ENCODE measurements around the gene TTLL8.
"Not testable (repeated sequence)": the region's sequence is repeated elsewhere in the genome, so short reads cannot be mapped to it uniquely, and the experiment has no call there.

Gene TTLL8

GRCh38 chr22:49983148-49984042 lies 74.7 kb downstream of the TTLL8 start:
- Histone ChIP-seq H3K4me1 (ENCODE audit: control insufficient read depth, insufficient read depth, low read length) (no peaks in the 10 kb centered on the region), H3K9me3 (ENCODE audit: control insufficient read depth, insufficient read depth, low read length) (no peaks in the 10 kb centered on the region), H3K27me3 (ENCODE audit: control insufficient read depth, insufficient read depth, low read length) (peaks cover 39% of the 10 kb centered on the region), H3K9ac (ENCODE audit: low read depth, low read length) (no peak overlapping the region), H3K27ac (ENCODE audit: low read depth, low read length) (no peak overlapping the region), H3K36me3 (ENCODE audit: control insufficient read depth, insufficient read depth, low read length) (no peaks in the 10 kb centered on the region), H3K4me3 (ENCODE audit: low read depth, low read length) (peak overlapping the region; percentile 45; the same call in 1 of the 2 replicates)

GRCh38 chr22:49981799-49982198 lies 76.3 kb downstream of the TTLL8 start:
- H3K36me3 ChIP-seq (ENCODE audit: control insufficient read depth, insufficient read depth, low read length); H3K4me1 ChIP-seq (ENCODE audit: control insufficient read depth, insufficient read depth, low read length); H3K27ac ChIP-seq (ENCODE audit: low read depth, low read length); H3K9me3 ChIP-seq (ENCODE audit: control insufficient read depth, insufficient read depth, low read length); H3K9ac ChIP-seq (ENCODE audit: low read depth, low read length); H3K4me3 ChIP-seq (ENCODE audit: low read depth, low read length): not testable (repeated sequence)
- peaks cover 38% of the 10 kb centered on the region for H3K27me3 ChIP-seq (ENCODE audit: control insufficient read depth, insufficient read depth, low read length)

- Histone ChIP-seq H3K4me3 (ENCODE audit: low read depth, low read length) (no peak overlapping the region), H3K9me3 (ENCODE audit: control insufficient read depth, insufficient read depth, low read length) (no peaks in the 10 kb centered on the region), H3K4me1 (ENCODE audit: control insufficient read depth, insufficient read depth, low read length) (no peaks in the 10 kb centered on the region), H3K9ac (ENCODE audit: low read depth, low read length) (no peak overlapping the region), H3K36me3 (ENCODE audit: control insufficient read depth, insufficient read depth, low read length) (no peaks in the 10 kb centered on the region), H3K27ac (ENCODE audit: low read depth, low read length) (no peak overlapping the region), H3K27me3 (ENCODE audit: control insufficient read depth, insufficient read depth, low read length) (peaks cover 18% of the 10 kb centered on the region)
Measured at GRCh38 chr22:49979587-49980264, 78.4 kb downstream of the TTLL8 start.

- H3K4me1 ChIP-seq (ENCODE audit: control insufficient read depth, insufficient read depth, low read length) = no peaks in the 10 kb centered on the region
- no peaks in the 10 kb centered on the region for H3K9me3 ChIP-seq (ENCODE audit: control insufficient read depth, insufficient read depth, low read length)
- H3K27ac ChIP-seq (ENCODE audit: low read depth, low read length) = no peak overlapping the region
- H3K27me3 ChIP-seq (ENCODE audit: control insufficient read depth, insufficient read depth, low read length) = peaks cover 5% of the 10 kb centered on the region
- H3K4me3 ChIP-seq (ENCODE audit: low read depth, low read length) = no peak overlapping the region
- H3K9ac ChIP-seq (ENCODE audit: low read depth, low read length) = no peak overlapping the region
- no peaks in the 10 kb centered on the region for H3K36me3 ChIP-seq (ENCODE audit: control insufficient read depth, insufficient read depth, low read length)
Measured at GRCh38 chr22:49977578-49977977, 80.5 kb downstream of the TTLL8 start.

- H3K27ac ChIP-seq (ENCODE audit: low read depth, low read length) = no peak overlapping the region
Measured at GRCh38 chr22:49976439-49977175, 81.5 kb downstream of the TTLL8 start.

GRCh38 chr22:49975543-49976389 lies 82.3 kb downstream of the TTLL8 start:
- Histone ChIP-seq H3K4me1 (ENCODE audit: control insufficient read depth, insufficient read depth, low read length) (0 out of 2 replicates have a peak, but pooled peaks cover 3% of the 10 kb centered on the region), H3K27ac (ENCODE audit: low read depth, low read length) (no peak overlapping the region), H3K9ac (ENCODE audit: low read depth, low read length) (no peak overlapping the region), H3K27me3 (ENCODE audit: control insufficient read depth, insufficient read depth, low read length) (peaks cover 20% of the 10 kb centered on the region), H3K4me3 (ENCODE audit: low read depth, low read length) (no peak overlapping the region), H3K36me3 (ENCODE audit: control insufficient read depth, insufficient read depth, low read length) (no peaks in the 10 kb centered on the region), H3K9me3 (ENCODE audit: control insufficient read depth, insufficient read depth, low read length) (no peaks in the 10 kb centered on the region)

More at GRCh38 chr22:49976439-49977175, 81.5 kb downstream of the TTLL8 start:
- Histone ChIP-seq H3K9me3 (ENCODE audit: control insufficient read depth, insufficient read depth, low read length) (no peaks in the 10 kb centered on the region), H3K9ac (ENCODE audit: low read depth, low read length) (no peak overlapping the region), H3K4me3 (ENCODE audit: low read depth, low read length) (no peak overlapping the region), H3K27me3 (ENCODE audit: control insufficient read depth, insufficient read depth, low read length) (peaks cover 12% of the 10 kb centered on the region), H3K36me3 (ENCODE audit: control insufficient read depth, insufficient read depth, low read length) (no peaks in the 10 kb centered on the region), H3K4me1 (ENCODE audit: control insufficient read depth, insufficient read depth, low read length) (0 out of 2 replicates have a peak, but pooled peaks cover 3% of the 10 kb centered on the region)

- peaks cover 24% of the 10 kb centered on the region for H3K27me3 ChIP-seq (ENCODE audit: control insufficient read depth, insufficient read depth, low read length)
- no peaks in the 10 kb centered on the region for H3K9me3 ChIP-seq (ENCODE audit: control insufficient read depth, insufficient read depth, low read length)
- H3K4me3 ChIP-seq (ENCODE audit: low read depth, low read length) = no peak overlapping the region
- no peak overlapping the region for H3K9ac ChIP-seq (ENCODE audit: low read depth, low read length)
- H3K27ac ChIP-seq (ENCODE audit: low read depth, low read length) = no peak overlapping the region
- peaks cover 7% of the 10 kb centered on the region; the same call in 1 of the 2 replicates for H3K4me1 ChIP-seq (ENCODE audit: control insufficient read depth, insufficient read depth, low read length)
- H3K36me3 ChIP-seq (ENCODE audit: control insufficient read depth, insufficient read depth, low read length) = no peaks in the 10 kb centered on the region
Measured at GRCh38 chr22:49973018-49973961, 84.8 kb downstream of the TTLL8 start.

- Histone ChIP-seq H3K27me3 (ENCODE audit: control insufficient read depth, insufficient read depth, low read length) (peaks cover 24% of the 10 kb centered on the region), H3K9ac (ENCODE audit: low read depth, low read length) (no peak overlapping the region), H3K9me3 (ENCODE audit: control insufficient read depth, insufficient read depth, low read length) (no peaks in the 10 kb centered on the region), H3K36me3 (ENCODE audit: control insufficient read depth, insufficient read depth, low read length) (no peaks in the 10 kb centered on the region), H3K27ac (ENCODE audit: low read depth, low read length) (no peak overlapping the region), H3K4me1 (ENCODE audit: control insufficient read depth, insufficient read depth, low read length) (peaks cover 7% of the 10 kb centered on the region; the same call in 1 of the 2 replicates), H3K4me3 (ENCODE audit: low read depth, low read length) (no peak overlapping the region)
Measured at GRCh38 chr22:49972163-49973017, 85.7 kb downstream of the TTLL8 start.
